LNCAP (cell line): ENCODE results near the gene TRANK1.

Source experiments
- TF ChIP-seq, protein P1 (sequence below): fragments of 450-650 bp; IDR thresholded peaks from 2 replicates; pipeline ENCODE4 v1.5.1; 2017; ENCODE audit warnings: mild to moderate bottlenecking

The TRANK1 gene

GRCh38 chr3:36814066-36814717 lies 130.7 kb downstream of the TRANK1 start:
- TF ChIP-seq, protein P1, sequence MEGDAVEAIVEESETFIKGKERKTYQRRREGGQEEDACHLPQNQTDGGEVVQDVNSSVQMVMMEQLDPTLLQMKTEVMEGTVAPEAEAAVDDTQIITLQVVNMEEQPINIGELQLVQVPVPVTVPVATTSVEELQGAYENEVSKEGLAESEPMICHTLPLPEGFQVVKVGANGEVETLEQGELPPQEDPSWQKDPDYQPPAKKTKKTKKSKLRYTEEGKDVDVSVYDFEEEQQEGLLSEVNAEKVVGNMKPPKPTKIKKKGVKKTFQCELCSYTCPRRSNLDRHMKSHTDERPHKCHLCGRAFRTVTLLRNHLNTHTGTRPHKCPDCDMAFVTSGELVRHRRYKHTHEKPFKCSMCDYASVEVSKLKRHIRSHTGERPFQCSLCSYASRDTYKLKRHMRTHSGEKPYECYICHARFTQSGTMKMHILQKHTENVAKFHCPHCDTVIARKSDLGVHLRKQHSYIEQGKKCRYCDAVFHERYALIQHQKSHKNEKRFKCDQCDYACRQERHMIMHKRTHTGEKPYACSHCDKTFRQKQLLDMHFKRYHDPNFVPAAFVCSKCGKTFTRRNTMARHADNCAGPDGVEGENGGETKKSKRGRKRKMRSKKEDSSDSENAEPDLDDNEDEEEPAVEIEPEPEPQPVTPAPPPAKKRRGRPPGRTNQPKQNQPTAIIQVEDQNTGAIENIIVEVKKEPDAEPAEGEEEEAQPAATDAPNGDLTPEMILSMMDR, result no peak

GRCh38 chr3:36813305-36813704 lies 131.5 kb downstream of the TRANK1 start:
- TF ChIP-seq, protein P1, result no peak

GRCh38 chr3:36812240-36812639 lies 132.6 kb downstream of the TRANK1 start:
- TF ChIP-seq, protein P1, result no peak

- TF ChIP-seq, protein P1, result no peak
Observed at GRCh38 chr3:36811768-36812167, 133.1 kb downstream of the TRANK1 start.

DNA sequence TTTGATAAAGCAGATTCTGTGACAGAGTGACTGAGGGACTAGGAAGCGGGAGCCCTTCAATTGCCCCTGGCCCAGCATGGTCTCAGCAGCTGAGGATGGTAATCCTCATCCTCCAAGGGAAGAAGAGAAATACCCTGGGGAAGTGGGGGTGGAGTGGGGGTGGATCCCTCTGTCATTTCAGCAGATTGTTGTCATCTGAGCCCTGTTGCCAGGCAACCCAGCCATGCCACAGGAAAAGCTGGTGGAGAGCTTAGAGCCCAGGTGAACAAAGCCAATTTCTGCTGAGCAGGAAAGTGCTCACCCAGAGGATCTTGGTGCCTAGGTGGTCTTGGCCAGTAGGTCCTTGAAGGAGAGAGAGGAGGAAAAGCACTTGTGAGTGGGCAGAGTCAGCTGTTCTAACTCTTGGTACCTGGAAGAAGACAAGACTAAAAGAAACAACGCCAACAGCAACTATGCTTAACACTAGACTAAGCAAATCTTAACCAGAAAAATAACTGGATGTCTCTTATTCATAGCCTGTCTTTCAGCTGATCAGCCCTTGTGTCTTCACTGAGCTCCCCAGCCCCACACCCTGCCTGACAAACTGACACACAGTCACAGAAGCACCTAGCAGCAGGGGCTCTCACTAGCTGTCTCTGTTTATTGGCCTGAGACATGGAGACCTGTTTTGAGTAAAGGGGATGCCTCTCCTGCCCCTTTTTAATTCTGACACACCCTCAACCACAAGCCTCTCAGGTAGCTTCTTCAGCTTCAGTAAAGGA lies 140.4 kb downstream of the TRANK1 start:
- TF ChIP-seq, protein P1, result no peak

- TF ChIP-seq, protein P1, result no peak
Observed at GRCh38 chr3:36803091-36803791, 141.6 kb downstream of the TRANK1 start.

DNA sequence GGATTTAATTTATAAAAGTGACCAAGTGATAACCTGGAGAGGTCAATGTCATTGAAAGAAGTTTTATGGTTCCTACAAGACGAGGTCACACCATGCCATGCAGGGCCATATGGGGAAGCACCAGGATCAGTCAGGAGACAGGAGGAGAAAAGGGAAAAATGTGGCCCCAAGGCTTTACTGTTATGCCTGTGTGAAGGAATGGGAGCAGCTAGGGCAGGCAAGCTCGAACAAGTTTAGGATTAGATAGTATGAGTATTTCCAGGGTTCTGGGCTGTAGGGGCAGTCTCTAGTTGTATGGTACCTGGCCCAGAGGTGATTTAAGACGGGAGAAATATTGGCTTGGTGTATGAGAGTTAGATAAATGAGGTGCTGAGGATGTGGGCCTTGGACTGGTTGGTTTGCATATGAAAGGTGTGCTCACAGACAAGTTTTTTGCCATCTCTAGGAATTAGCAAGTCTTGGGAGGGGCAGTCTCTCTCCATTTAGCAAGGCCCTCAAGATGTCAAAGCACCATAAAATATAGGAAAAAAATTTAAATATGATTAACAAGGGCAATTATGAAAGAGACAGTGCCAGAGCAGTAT lies 144.2 kb downstream of the TRANK1 start:
- TF ChIP-seq, protein P1, result no peak
